ENCODE measurements around the gene SLC6A13.

DNA sequence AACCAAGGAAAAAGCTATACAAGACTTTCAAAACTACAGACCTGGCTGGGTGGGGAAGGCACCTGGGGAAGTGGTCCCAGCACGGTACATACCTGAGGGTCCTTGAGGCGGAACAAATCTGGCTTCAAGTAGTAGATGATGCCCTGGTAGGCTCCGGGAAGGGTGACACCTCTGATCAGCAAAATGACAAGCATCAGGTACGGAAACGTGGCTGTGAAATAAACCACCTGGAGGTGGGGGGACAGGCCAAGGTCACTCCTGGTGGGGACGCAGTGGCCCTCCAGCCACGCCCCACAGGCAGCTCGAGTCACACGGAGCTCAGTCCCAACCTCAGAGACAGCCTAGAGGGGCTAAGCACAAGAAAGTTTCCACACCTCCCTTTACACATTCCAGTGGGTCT, 63.9 kb downstream of the SLC6A13 start:
- TF ChIP-seq, protein P1, sequence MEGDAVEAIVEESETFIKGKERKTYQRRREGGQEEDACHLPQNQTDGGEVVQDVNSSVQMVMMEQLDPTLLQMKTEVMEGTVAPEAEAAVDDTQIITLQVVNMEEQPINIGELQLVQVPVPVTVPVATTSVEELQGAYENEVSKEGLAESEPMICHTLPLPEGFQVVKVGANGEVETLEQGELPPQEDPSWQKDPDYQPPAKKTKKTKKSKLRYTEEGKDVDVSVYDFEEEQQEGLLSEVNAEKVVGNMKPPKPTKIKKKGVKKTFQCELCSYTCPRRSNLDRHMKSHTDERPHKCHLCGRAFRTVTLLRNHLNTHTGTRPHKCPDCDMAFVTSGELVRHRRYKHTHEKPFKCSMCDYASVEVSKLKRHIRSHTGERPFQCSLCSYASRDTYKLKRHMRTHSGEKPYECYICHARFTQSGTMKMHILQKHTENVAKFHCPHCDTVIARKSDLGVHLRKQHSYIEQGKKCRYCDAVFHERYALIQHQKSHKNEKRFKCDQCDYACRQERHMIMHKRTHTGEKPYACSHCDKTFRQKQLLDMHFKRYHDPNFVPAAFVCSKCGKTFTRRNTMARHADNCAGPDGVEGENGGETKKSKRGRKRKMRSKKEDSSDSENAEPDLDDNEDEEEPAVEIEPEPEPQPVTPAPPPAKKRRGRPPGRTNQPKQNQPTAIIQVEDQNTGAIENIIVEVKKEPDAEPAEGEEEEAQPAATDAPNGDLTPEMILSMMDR (IDR thresholded peaks at IDR 0.05), result no peak
- TF ChIP-seq ZFP36 (IDR thresholded peaks at IDR 0.05; ENCODE audit: borderline replicate concordance, partially characterized antibody) (no peak), POLR2A (IDR thresholded peaks at IDR 0.05; ENCODE audit: low read length) (no peak)
